NAMALWA (cell line): ENCODE measurements around the gene ZNF524.
"Not testable (repeated sequence)": the region's sequence is repeated elsewhere in the genome, so short reads cannot be mapped to it uniquely, and the experiment has no call there.

Source experiments
- DNase-seq: peaks from one replicate; pipeline ENCODE4 v3.0.0-alpha.2; 2015; ENCODE audit warnings: low spot score

ZNF524 gene, protein sequence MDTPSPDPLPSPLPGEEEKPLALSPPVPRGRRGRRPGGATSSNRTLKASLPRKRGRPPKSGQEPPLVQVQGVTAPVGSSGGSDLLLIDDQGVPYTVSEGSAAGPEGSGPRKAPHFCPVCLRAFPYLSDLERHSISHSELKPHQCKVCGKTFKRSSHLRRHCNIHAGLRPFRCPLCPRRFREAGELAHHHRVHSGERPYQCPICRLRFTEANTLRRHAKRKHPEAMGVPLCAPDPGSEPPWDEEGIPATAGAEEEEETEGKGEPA

GRCh38 chr19:55599842-55600661 lies at the start of gene ZNF524:
TSS of gene ZNF524 (plus strand) at chr19:55600288. CDS start at chr19:55602113, 1,825 bp downstream.
- peak; percentile 94 for DNase-seq

DNA sequence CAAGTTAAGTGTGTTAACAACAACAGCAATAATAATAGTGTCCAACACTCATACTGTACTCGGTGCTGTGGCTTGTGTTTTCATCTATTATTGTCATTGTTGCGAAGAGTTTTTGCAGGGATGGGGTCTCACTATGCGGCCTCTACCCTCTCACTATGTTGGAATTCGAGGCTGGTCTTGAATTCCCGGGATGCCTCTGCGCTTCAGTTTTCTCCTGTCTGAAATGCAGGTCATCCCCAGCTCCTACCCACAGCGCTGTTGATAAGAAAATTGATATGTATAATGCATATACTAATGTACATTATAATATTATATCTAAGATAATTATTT lies 49.8 kb upstream of the ZNF524 start:
- DNase-seq, result no peak

GRCh38 chr19:55552206-55552605 lies 47.9 kb upstream of the ZNF524 start:
- no peak for DNase-seq

GRCh38 chr19:55552620-55553019 lies 47.5 kb upstream of the ZNF524 start:
- DNase-seq, result no peak

DNA sequence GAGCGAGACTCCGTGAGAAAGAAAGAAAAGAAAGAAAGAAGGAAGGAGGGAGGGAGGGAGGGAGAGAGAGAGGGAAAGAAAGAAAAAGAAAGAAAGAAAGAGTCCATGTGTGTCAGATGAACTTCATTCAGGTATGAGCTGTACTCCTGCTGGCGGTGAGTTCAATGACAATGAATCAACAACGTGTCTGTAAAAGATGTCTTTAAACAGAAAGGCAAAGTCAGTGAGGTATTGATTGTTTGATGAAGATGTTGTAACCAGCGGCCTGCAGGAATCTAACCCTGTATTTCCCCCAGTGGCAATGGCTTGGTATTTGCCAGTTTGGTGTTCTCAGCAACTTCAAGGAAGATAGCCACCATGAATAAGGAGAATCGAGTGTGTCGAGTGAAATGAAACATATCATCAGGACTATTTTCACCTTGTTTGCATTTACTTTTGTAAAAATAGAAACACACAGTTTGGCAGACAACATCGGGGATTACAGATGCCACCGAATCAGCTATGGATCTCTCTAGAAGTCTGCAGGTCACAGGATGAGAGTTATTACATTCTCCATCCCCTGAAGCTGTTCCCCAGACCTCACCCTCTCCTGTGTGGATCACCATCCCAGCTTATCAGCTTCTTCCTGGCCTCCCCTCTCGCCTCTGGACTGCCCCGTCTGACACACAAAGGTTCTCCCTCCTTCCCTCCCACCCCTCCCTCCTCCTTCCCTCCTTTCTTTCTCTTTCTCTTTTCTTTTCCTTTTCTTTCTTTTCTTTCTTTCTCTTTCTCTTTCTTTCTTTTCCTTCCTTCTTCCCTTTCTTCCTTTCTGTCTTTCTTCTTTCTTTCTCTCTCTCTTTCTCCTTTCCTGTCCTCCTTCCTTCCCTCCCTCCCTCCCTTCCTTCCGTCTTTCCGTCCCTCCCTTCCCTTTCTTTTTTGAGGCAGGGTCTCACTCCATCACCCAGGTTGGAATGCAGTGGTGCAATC lies 46.6 kb upstream of the ZNF524 start:
- DNase-seq, result no peak

GRCh38 chr19:55554302-55554701 lies 45.8 kb upstream of the ZNF524 start:
- DNase-seq, result no peak

GRCh38 chr19:55554741-55555152 lies 45.3 kb upstream of the ZNF524 start:
- no peak for DNase-seq

GRCh38 chr19:55559684-55560083 lies 40.4 kb upstream of the ZNF524 start:
- DNase-seq, result no peak

GRCh38 chr19:55563261-55563690 lies 36.8 kb upstream of the ZNF524 start:
- no peak for DNase-seq

- DNase-seq, result no peak
Observed at GRCh38 chr19:55566823-55567222, 33.3 kb upstream of the ZNF524 start.

- DNase-seq, result no peak
Observed at GRCh38 chr19:55567708-55568328, 32.3 kb upstream of the ZNF524 start.

DNA sequence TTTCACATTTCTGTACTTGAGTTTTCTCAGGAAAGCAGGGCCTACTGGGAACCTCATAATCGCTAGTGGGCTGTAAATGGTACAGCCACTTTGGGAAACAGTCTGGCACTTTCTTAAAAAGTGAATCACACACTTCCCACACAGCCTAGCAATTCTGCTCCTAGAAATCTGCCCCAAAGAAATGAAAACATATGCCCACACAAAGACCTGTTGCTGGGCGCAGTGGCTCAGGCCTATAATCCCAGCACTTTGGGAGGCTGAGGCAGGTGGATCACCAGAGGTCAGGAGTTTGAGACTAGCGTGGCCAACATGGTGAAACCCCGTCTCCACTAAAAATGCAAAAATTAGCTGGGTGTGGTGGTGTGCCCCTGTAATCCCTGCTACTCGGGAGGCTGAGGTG lies 30.6 kb upstream of the ZNF524 start:
- not testable (repeated sequence) for DNase-seq

DNA sequence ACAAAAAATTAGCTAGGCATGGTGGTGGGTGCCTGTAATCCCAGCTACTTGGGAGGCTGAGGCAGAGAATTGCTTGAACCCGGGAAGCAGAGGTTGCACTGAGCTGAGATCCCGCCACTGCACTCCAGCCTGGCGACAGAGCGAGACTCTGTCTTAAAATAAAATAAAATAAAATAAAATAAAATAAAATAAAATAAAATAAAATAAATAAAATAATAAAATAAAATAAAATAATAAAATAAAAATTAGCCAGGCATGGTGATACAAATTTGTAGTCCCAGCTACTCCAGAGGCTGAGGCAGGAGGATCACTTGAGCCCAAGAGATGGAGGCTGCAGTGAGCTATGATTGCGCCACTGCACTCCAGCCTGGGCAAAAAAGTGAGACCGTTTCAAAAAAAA lies 26.2 kb upstream of the ZNF524 start:
- DNase-seq, result not testable (repeated sequence)

- DNase-seq, result no peak
Observed at GRCh38 chr19:55576746-55577145, 23.3 kb upstream of the ZNF524 start.

- no peak for DNase-seq
Observed at GRCh38 chr19:55578031-55578760, 21.9 kb upstream of the ZNF524 start.

GRCh38 chr19:55578761-55579747 lies 21.0 kb upstream of the ZNF524 start:
- no peak for DNase-seq

- DNase-seq, result peak; percentile 53
Observed at GRCh38 chr19:55579766-55580621, 20.1 kb upstream of the ZNF524 start.

- DNase-seq, result peak; percentile 83
Observed at GRCh38 chr19:55580628-55581144, 19.4 kb upstream of the ZNF524 start, which contains the start of gene ZNF579. TSS of gene ZNF579 (minus strand) at chr19:55580848. CDS start at chr19:55579639, 1,209 bp downstream.
